Pancreas (tissue), 10 donors: ENCODE results near the gene DENND4A. TPM values are rescaled to one million over a fixed set of nuclear protein-coding genes. Genes with fewer than 3 reads are reported as not detected.
"Not testable (repeated sequence)": the region's sequence is repeated elsewhere in the genome, so short reads cannot be mapped to it uniquely, and the experiment has no call there.

Source experiments
- ATAC-seq, 4 donors: fragments of 200-7000 bp; cut with Tn5 transposase; one replicate each; pipeline versions ENCODE4 v1.8.0 to v1.9.1; 2020; ENCODE audit warnings: mild to moderate bottlenecking in 4 of 4, moderate library complexity in 4 of 4
- DNase-seq, 6 donors: peaks; one replicate each; pipeline ENCODE4 v3.0.0-alpha.2; 2020
- FAIRE-seq: peaks from 2 replicates; lab custom pipeline; 2012; peaks lifted over from hg19 to GRCh38; lab: Jason Lieb, UNC
- H3K27ac ChIP-seq, 4 donors: fragments of 200-600 bp; sonication (generic); 1 replicate in 3 of 4; 2 replicates in 1 of 4; pipeline versions ENCODE4 v1.5.0 to v1.8.0; 2020
- H3K27me3 ChIP-seq, 4 donors: fragments of 200-600 bp; one replicate each; pipeline ENCODE4 v1.8.0; 2021
- H3K36me3 ChIP-seq, 3 donors: fragments of 200-600 bp; sonication (generic) in 1 of 3; one replicate each; pipeline versions ENCODE4 v1.5.0 to v1.8.0; 2020 to 2021
- H3K4me1 ChIP-seq, 3 donors: fragments of 200-600 bp; one replicate each; pipeline ENCODE4 v1.8.0; 2021
- H3K4me3 ChIP-seq, 4 donors: fragments of 200-600 bp; sonication (generic) in 2 of 4; one replicate each; pipeline versions ENCODE4 v1.5.0 to v1.8.0; 2020 to 2021
- H3K9me3 ChIP-seq, 4 donors: fragments of 200-600 bp; one replicate each; pipeline ENCODE4 v1.8.0; 2021
- CTCF ChIP-seq, 4 donors: fragments of 200-600 bp; sonication (generic) in 3 of 4; IDR thresholded peaks; one replicate each; pipeline versions ENCODE4 v1.5.0 to v1.8.0; 2021; ENCODE audit warnings: antibody characterized with exemption in 4 of 4
- WGBS, 2 donors: extraction: QIAGEN DNeasy Blood & Tissue Kit; methylation state at CpG; one replicate each; pipeline ENCODE4 v1.1.7; 2013; 5-methylcytosine and 5-hydroxymethylcytosine counted together
- intact Hi-C, 3 donors: fragments of 100-400 bp; cut with DNase I; formaldehyde crosslinking; loops; one replicate each; pipeline versions ENCODE4 v1.11.1 to v1.14.2; 2022
- polyA plus RNA-seq, 2 donors: library from polyadenylated mRNA; stranded (reverse); fragments of 200-250 nt; gene quantifications; one replicate each; pipeline ENCODE4 v1.2.3, GENCODE V29; 2013
- total RNA-seq, 6 donors: library from RNA; stranded (reverse); fragmentation: NEBNext Ultra II Directional in 4 of 6; extraction: Animal tissue kit (Norgen Biotek cat#: 25700) in 4 of 6; gene quantifications; one replicate each; pipeline versions ENCODE4 v1.2.1 to v1.2.4, GENCODE V29; 2021 to 2023
- donor health status: healthy with polysubstance abuse.
- donor health status: DM: no; HTN: no; CAD: no; lungs with moderate emphysema.
- donor health status: DM: no; HTN: no; CAD: no.
- donor health status: control.
- donor health status: control.
- donor health status: Bipolar disorder and iron deficiency.
- donor health status: DM: yes; HTN: yes; CAD: no.
- donor health status: DM: no; HTN: no; CAD: no.
- donor health status: DM: no; HTN: no; CAD: no.
- donor health status: DM: yes; HTN: yes; CAD: no.

Gene DENND4A
- total and polyA plus RNA-seq, 8 donors = 8.6 to 34.5 (median 26.5) TPM

GRCh38 chr15:65812916-65813315 lies 20.8 kb upstream of the DENND4A start:
- Histone ChIP-seq H3K27me3 (no peaks in the 10 kb centered on the region), H3K36me3 (no peaks in the 10 kb centered on the region), H3K27ac (no peak overlapping the region), H3K4me1 (no peaks in the 10 kb centered on the region), H3K9me3 (no peaks in the 10 kb centered on the region), H3K4me3 (no peak overlapping the region)
- ATAC-seq (no peak), FAIRE-seq (no peak), DNase-seq (no peak)
- 93 to 98% methylated on average over 1 of the region's 1 CpG for WGBS, 2 donors
- intact Hi-C loops = no loop called here
- TF ChIP-seq CTCF (IDR thresholded peaks at IDR 0.05) = no peak

GRCh38 chr15:65812467-65812866 lies 20.4 kb upstream of the DENND4A start:
- no peak for FAIRE-seq
- intact Hi-C loops = no loop called here
- no peak for DNase-seq
- Histone ChIP-seq H3K4me1 (no peaks in the 10 kb centered on the region), H3K9me3 (no peaks in the 10 kb centered on the region), H3K36me3 (no peaks in the 10 kb centered on the region), H3K27me3 (no peaks in the 10 kb centered on the region), H3K4me3 (no peak overlapping the region), H3K27ac (no peak overlapping the region)
- WGBS, 2 donors = 60 to 81% methylated on average over 3 of the region's 3 CpGs
- ATAC-seq = no peak
- no peak for TF ChIP-seq CTCF (IDR thresholded peaks at IDR 0.05)

- Histone ChIP-seq H3K27ac (no peak overlapping the region), H3K27me3 (no peaks in the 10 kb centered on the region), H3K4me3 (no peak overlapping the region), H3K4me1 (peaks cover 0 to 2% (median under 1%) of the 10 kb centered on the region in 3 donors), H3K36me3 (no peaks in the 10 kb centered on the region), H3K9me3 (no peaks in the 10 kb centered on the region)
- ATAC-seq (no peak), FAIRE-seq (no peak), DNase-seq (no peak)
- no peak for TF ChIP-seq CTCF (IDR thresholded peaks at IDR 0.05)
- intact Hi-C loops = no loop called here
- WGBS, 2 donors = 98% methylated on average over 3 of the region's 3 CpGs
Measured at GRCh38 chr15:65811835-65812234, 19.7 kb upstream of the DENND4A start.

- DNase-seq, ATAC-seq, H3K27me3 ChIP-seq, H3K36me3 ChIP-seq, FAIRE-seq, intact Hi-C loops, H3K4me3 ChIP-seq, H3K4me1 ChIP-seq, H3K27ac ChIP-seq, H3K9me3 ChIP-seq: not testable (repeated sequence)
- 98% methylated on average over 4 of the region's 4 CpGs for WGBS, 2 donors
Measured at GRCh38 chr15:65811011-65811733, 19.1 kb upstream of the DENND4A start.

- FAIRE-seq = no peak
- WGBS, 2 donors = 48 to 61% methylated on average over 3 of the region's 3 CpGs
- Histone ChIP-seq H3K4me3 (no peak overlapping the region), H3K27me3 (no peaks in the 10 kb centered on the region), H3K4me1 (peaks cover 12 to 35% (median 27%) of the 10 kb centered on the region in 3 donors), H3K9me3 (no peaks in the 10 kb centered on the region), H3K36me3 (no peaks in the 10 kb centered on the region), H3K27ac (peak overlapping the region in 2 of 4 donors; percentile 62 to 76)
- ATAC-seq = no peak
- DNase-seq = no peak
- TF ChIP-seq CTCF (IDR thresholded peaks at IDR 0.05) = no peak
- intact Hi-C loops = no loop called here
Measured at GRCh38 chr15:65806397-65806796, 14.3 kb upstream of the DENND4A start.
